NCI-H128 (cell line): ENCODE data around the gene RILPL2.
"Not testable (repeated sequence)": the region's sequence is repeated elsewhere in the genome, so short reads cannot be mapped to it uniquely, and the experiment has no call there.

Experiments used
- DNase-seq: peaks from one replicate; lab custom pipeline; 2025; ENCODE audit not compliant: unreplicated experiment; lab: John Stamatoyannopoulos, UW

The RILPL2 gene

GRCh38 chr12:123436017-123436964 is at the start of gene RILPL2:
Gene RILPL2 (minus strand): TSS chr12:123436684. CDS start chr12:123436420, 264 bp downstream.
- DNase-seq = peak; percentile 12

GRCh38 chr12:123485756-123486155 is 49.3 kb upstream of the RILPL2 start:
- no peak for DNase-seq

GRCh38 chr12:123483602-123484248 is 47.2 kb upstream of the RILPL2 start:
- DNase-seq = no peak

DNA sequence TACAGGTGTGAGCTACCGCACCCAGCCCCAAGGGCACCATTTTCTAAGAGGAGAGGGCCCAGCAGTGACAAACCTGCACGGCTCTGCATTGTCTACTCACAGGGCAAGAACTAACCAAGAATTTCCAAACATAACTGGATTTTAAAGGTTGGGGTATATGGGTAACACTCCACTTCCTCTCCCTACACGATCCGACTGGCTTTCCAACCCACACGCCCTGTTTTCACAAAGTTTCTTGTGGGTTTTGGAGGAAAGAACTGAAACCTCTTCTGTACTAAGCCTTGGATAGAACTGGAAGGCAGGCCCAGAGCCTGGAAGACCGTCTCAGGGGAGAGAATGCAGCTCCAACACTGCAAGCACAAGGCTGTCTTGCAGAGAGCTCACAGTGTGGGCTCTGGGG is 46.4 kb upstream of the RILPL2 start:
- no peak for DNase-seq

DNA sequence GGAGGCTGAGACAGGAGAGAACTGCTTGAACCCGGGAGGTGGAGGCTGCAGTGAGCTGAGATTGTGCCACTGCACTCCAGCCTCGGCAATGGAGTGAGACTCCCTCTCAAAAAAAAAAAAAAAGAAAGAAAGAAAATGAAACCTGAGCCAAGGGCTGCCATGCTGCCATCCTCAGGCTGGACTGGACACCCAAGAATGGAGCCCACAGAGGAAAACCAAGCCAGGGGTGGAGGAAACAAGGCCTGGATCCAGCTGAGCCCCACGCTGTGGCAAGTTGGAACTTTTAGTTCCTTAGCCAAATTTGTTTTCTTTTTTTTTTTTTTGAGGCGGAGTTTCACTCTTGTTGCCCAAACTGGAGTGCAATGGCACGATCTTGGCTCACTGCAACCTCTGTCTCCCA is 44.8 kb upstream of the RILPL2 start:
- not testable (repeated sequence) for DNase-seq

GRCh38 chr12:123479442-123480180 is 43.1 kb upstream of the RILPL2 start:
- no peak for DNase-seq

- DNase-seq = no peak
These were observed 42.3 kb upstream of the RILPL2 start for GRCh38 chr12:123478762-123479161.

DNA sequence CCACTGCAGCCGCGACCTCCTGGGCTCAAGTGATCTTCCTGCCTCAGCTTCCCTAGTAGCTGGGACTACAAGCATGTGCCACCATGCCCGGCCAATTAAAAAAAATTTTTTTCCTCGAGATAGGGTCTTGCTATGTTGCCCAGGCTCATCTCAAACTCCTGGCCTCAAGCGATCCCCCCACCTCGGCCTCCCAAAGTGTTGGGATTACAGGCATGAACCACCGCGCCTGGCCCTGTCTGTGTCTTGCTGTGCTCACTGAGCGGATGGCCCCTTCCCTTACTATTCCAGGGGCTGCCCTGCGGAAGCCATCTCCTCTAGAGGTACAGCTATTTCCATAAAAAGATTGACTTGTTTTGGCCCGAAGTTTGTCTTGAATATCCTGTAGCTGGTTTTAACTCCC is 41.6 kb upstream of the RILPL2 start:
- no peak for DNase-seq

DNA sequence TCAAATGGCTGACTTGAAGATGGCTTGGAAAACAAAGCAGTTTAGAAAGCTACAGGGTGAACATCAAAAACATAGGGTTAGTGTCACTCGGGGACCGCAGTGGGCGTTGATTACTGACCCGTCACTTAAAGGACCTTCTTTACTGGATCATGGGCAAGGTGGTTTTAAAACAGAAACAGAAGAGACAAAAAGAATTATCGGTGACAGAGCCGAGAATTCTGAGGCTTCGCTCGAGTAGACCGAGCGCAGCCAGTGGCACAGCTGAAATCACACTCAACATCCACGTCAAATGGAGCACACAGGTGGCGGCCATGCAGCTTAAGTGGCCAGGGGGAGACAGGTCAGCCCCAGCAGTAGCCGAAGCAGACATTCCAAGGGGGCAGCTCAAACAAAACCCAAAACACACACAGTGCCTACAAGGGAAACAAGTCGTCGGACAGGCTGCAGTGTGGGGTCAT is 38.8 kb upstream of the RILPL2 start:
- DNase-seq = no peak

- no peak for DNase-seq
These were observed 38.2 kb upstream of the RILPL2 start for GRCh38 chr12:123474485-123475245.

- no peak for DNase-seq
These were observed 36.0 kb upstream of the RILPL2 start for GRCh38 chr12:123472438-123472849.

GRCh38 chr12:123471374-123472068 is 35.0 kb upstream of the RILPL2 start:
- no peak for DNase-seq

- no peak for DNase-seq
These were observed 33.5 kb upstream of the RILPL2 start for GRCh38 chr12:123469978-123470377.

GRCh38 chr12:123468786-123469185 is 32.3 kb upstream of the RILPL2 start:
- no peak for DNase-seq

DNA sequence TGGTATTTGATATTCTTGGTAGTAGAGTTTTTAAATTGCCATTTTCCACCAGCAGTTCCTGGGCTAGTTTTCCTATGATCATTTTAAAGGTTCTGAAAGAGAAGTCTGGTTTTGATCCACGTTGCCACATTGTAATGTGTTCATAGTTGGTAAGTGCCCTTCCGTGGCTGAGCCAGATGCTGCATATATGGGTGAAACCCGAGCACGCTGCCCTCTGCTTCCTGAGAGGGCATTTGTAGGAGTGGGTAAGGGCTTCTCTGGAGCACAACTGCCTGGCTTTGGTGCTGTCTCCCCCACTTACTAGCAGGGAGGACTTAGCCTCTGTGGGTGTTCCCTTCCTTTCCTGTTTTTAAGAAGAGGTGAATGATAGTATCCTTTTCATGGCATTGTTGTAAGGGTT is 28.6 kb upstream of the RILPL2 start:
- DNase-seq = no peak

DNA sequence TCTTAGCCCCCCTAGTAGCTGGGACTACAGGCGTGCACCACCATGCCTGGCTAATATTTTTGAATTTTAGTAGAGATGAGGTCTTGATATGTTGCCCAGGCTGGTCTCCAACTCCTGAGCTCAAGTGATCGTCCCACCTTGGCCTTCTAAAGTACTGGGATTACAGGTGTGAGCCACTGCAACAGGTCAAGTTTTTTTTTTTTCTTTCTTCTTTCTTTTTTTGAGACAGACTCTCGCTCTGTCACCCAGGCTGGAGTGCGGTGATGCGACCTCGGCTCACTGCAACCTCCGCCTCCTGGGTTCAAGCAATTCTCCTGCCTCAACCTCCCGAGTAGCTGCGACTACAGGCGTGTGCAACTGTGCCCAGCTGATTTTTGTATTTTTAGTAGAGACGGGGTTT is 26.7 kb upstream of the RILPL2 start:
- DNase-seq = not testable (repeated sequence)

GRCh38 chr12:123457980-123458779 is 21.7 kb upstream of the RILPL2 start, which contains the start of gene SNRNP35:
Gene SNRNP35 (plus strand): TSS chr12:123458139. CDS start chr12:123465541, 7,402 bp downstream.
- peak; percentile 73 for DNase-seq

DNA sequence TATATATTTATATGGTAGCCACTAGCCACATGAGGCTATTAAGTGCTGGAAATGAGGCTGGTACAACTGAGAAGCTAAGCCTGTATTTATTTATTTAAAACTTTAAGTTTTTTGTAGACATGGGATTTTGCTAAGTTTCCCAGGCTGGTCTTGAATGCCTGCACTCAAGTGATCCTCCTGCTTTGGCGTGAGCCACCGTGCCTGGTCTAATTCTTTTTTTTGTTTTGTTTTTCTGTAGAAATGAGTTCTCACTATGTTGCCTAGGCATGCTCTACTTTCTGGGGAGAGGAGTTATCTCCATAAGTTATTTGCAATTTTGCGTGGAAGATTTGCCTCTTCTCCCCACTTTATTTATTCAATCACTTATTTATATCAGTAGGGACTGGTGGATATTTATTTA is 16.7 kb upstream of the RILPL2 start:
- no peak for DNase-seq

DNA sequence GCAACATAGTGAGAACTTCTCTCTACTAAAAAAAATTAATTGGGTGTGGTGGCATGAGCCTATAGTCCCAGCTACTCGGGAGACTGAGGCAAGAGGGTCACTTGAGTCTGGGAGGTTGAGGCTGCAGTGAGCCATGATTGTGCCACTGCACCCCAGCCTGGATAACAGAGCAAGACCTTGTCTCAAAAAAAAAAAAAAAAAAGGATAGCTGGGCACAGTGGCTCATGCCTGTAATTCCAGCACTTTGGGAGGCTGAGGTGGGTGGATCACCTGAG is 15.7 kb upstream of the RILPL2 start:
- DNase-seq = not testable (repeated sequence)
